Measurements from ENCODE around the gene CT47A1.
"Not testable (repeated sequence)": the region's sequence is repeated elsewhere in the genome, so short reads cannot be mapped to it uniquely, and the experiment has no call there.

CT47A1 gene

GRCh38 chrX:120985660-120986059, at the start of gene CT47A1:
Gene CT47A1, minus strand, starts transcription at chrX:120985760. Its CDS starts 231 bp downstream, at chrX:120985529.
- not testable (repeated sequence) for DNase-seq

- no peak for DNase-seq
Observed at GRCh38 chrX:121032531-121032930, 47.0 kb upstream of the CT47A1 start.

DNA sequence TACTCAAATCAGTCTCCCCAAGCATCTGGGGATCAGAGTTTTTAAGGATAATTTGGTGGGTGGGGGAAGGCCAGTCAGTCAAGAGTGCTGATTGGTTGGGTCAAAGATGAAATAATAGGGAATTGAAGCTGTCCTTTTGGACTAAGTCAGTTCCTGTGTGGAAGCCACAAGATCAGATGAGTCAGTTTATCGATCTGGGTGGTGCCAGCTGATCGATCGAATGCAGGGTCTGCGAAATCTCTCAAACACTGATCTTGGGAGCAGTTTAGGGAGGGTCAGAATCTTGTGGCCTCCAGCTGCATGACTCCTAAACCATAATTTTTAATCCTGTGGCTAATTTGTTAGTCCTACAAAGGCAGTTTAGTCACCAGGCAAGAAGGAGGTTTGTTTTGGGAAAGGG, 44.5 kb upstream of the CT47A1 start:
- no peak for DNase-seq

DNA sequence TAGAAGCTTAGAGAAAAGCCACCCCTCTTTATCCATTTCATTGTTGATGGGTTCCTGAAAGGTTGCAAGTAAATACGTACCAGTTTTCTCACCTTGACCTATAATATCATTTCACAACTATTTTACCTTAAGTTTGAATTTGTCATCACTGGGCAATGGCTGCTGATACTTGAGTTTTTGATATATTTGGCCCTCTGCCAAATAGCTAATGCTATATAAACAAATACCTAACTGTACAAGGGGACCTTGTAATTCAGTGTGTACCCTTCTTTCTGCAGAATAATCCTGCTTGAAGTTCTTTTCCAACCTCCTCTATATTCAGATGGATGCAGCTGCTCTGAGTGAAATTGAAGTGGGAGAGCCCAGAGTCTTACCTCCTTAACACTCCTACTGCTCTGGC, 42.9 kb upstream of the CT47A1 start:
- DNase-seq: peak; percentile 6

- DNase-seq: no peak
Observed at GRCh38 chrX:121014826-121015225, 29.3 kb upstream of the CT47A1 start.

- DNase-seq: no peak
Observed at GRCh38 chrX:121013897-121014455, 28.4 kb upstream of the CT47A1 start.

- DNase-seq: no peak
Observed at GRCh38 chrX:121011254-121011653, 25.7 kb upstream of the CT47A1 start.

GRCh38 chrX:121010218-121010617, 24.7 kb upstream of the CT47A1 start:
- no peak for DNase-seq

GRCh38 chrX:121009764-121010163, 24.2 kb upstream of the CT47A1 start:
- DNase-seq: no peak

GRCh38 chrX:121008920-121009319, 23.4 kb upstream of the CT47A1 start:
- DNase-seq: no peak

DNA sequence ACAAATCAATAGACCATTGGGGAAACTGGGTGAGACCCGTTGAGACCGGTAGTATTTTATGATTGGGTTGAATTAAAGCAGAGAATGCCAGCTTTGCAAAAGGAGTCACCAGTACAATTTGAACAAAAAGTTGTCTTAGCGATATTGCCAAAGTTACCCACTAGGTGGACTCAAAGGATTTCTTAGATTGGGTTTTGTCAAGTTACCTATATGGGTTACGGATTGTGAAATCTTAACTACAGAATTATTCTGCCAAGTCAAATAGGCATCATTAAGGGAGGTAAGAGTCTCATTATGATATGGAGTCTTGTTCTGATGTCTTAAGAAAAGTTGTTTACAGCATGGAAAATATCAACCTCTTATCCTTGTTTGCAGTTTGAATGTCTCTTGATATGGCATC, 15.0 kb upstream of the CT47A1 start:
- no peak for DNase-seq

DNA sequence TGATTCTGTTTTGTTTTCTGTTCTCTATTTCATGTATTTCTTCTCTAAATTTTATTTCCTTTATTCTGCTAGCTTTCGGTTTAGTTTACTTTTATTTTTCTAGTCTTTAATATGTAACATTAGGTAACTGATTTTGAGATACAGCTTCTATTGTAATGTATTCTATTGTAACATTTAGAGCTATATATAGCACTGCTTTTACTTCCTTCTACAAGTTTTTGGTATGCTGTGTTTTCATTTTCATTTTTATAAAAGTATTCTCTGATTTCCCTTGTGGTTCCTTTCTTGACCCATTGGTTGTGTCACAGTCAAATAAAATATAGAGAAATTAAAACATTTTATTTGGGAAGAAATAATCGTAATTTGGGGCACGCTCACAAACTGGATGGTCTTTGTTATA, 13.9 kb upstream of the CT47A1 start:
- no peak for DNase-seq

GRCh38 chrX:120956500-120956899, 29.1 kb downstream of the CT47A1 start, which contains the start of gene CT47A7:
Gene CT47A7, minus strand, starts transcription at chrX:120956600. Its CDS starts 255 bp downstream, at chrX:120956345.
- DNase-seq: not testable (repeated sequence)

Data from NCI-H2029 (cell line).